HG02610 (cell line): ENCODE measurements around the gene GABBR1.

Experiments
- ATAC-seq: cut with Tn5 transposase; IDR thresholded peaks from one replicate; pipeline ENCODE4 v1.9.1; 2021; ENCODE audit warnings: mild to moderate bottlenecking, moderate library complexity; ENCODE audit not compliant: unreplicated experiment

Gene GABBR1

DNA sequence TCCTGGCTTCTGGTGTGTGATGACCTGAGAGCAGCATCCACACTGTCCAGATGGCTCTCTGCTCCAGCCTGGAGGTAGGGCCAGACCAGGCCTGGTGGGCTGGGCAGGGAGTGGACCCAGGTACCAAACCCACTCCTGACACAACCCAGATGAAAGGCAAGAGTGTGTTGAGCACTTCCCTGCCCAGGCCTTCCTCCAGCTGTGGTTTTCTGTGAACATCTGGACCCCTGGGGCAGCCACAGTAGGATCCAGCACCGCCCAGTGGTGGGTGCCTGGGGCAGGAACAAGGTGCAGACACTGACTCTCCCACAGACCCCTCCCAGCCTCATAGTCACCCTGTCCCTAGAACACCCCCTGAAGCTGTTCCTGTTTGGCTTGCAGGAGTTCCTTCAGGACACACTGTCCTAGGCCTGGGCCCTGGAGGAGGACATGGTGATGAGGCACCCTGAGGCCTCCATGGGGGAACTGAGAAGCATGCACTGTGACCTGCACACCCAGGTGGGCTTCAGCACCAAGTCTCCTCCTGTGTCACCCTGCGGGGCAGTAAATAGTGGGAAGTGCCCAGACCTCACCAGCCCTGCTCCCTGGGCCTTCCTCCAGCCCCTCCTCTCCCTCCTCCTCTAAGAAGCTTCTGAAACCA lies 102.2 kb downstream of the GABBR1 start:
- no peak for ATAC-seq

DNA sequence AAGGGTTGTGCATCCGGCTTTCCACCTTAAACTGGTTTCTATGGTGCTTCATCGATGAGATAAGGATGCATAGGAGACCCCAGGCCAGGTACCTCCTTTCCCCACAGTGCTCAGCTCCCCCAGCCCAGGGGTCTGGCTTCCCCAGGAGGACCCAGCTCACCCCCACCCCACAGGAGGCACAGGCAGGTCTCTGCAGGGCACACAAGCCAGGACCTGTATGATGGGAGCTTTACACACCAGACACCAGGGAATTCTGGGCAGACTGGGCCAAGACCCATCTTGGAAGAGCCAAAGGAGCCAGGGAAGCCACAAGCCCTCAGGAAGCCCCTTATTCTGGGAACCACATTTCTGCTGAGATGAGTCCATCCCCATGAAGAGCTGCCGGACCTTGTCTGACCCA lies 103.0 kb downstream of the GABBR1 start:
- ATAC-seq = no peak

DNA sequence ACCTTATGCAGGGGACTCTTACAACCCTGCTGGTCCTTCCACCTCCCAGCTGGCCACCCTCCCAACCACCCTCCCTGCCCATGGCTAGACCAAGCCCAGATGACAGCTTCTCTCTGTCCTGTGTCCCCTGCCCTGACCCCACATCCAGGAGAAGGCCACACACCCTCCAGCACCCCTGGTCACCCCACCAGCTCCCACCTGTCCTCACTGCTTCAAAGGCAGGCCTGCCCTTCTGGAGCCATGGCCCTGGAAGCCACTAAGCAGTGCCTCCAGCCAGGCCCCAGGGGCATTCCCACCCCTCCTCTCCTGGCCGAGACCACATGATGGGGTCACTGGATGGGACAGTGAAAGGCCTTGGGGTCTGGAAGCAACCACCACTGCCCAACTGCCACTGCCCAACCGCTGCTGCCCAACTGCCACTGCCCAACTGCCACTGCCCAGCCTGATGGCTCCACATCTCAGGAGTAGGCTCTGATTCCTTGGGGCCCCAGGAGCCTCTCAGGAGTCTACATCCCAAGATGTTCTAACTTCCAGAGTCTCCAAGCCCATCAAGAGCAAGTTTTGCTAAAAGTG lies 103.9 kb downstream of the GABBR1 start:
- ATAC-seq = no peak

DNA sequence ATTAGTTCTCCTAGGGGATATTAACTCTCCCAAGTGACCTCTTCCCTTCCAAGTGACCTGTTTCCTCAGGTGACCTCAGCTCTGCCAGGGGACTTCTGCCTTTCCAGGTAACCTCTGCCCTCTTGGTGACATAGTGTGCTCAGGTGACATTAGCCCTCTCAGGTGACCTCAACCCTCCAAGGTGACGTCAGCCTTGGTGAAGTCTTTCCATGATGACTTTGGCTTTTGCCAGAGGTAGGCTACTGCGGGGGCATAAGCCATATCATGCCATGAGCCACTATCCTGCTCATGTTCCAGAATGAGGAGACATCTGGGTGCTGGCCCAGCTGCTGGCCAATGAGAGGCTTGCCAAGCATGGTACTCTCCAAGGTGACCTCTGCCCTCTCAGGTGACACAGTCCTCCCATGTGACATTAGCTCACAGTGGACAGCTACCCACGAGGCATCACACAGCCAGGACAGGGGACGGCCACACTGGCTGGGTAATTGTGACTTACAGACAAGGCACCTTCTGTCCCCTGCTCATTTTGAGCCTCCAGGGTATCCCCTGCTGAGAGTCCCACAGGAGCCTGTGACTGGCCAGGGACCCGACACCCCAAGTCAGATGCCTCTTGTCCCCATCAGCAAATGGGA lies 104.6 kb downstream of the GABBR1 start:
- ATAC-seq = no peak

DNA sequence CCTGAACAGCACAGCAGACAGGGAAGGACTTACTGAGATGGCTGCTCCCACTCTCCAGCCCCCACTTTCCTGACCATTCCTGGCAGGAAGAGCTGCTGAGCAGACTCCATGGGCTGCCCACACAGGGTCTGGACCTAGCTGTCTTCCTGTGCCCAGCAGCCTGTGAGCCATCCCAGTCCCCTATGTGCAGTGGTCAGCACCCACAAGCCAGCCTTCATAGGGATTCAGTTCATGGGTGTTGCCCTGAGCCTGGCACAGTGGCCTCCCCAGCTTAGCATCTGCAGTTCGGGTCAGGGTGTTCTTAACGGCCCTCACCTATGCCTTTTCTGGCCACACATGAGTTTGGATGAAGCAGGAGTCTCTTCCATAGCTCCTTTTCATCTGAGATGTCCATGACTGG lies 105.4 kb downstream of the GABBR1 start:
- ATAC-seq = no peak

DNA sequence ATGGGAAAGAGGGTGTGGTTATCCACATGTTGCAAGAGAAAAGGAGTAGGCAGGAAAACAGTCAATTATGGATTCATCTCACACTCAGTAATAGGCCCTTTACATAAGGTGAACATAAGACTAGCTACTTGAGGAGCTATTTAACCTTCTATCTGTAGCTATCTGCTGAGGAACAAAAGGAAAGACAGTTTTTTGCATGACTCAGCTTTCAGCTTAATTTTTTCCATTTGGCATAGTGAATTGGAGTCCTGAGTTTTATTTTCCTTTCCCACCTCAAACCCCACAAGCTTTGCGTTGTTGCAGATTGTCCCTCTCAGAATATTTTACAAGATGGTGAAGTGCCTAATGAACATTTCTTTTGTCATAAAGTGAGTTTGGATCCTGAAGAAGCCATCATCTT lies 105.9 kb downstream of the GABBR1 start:
- no peak for ATAC-seq

DNA sequence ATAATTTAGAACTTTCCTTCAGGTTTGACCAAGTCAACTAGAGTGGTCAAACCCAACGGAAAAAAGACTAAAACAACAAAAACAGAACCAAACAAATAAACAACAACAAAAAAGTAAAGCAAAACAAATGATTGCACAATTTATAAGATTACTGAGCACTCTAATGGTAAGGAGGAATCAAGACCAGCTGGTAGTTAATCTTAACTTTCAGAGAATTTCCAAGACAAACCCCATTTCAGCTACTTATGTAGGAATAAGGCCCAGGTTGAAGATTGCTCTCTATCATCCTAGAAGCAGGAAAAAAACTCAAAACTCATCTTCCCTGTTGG lies 107.7 kb downstream of the GABBR1 start:
- ATAC-seq = no peak

DNA sequence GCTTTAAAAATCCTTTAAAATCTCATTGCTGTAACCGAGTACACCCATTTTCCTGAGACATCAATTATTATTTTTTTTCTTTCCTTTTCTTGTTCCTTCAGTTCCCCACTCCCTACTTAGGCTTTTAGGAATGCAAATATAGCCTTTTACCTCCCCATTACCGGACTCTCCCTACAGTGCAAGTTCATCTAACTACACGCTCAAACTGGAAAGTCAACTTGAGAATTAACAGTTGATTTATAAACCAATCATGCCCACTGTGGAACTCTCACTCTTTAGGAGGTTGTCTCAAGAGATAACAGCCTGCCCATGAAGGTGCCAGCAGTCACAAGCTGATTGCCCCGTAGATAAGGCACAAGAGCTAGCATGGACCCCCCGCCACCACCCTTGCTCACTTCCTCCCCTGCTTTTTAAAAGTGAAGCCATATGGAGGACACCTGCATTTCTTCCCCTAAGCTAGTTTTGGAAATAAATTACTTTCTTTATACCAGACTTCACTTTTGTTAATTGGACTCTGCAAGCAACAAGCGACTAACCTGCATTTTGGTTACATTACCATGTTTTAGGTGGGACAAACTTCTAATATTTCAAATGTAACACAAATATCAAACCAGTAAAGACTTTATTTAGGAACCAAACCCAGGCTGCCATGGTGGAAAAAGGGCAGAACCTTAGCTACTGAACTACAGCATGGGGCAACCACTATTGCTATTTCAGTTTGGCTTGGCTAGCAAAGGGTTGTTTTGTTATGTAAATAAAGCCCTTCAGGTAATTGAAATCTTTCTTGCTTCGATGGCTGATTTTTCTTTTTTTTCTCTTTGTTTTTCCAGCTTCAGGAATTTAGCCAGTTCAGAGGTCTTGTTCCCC lies 108.3 kb downstream of the GABBR1 start:
- no peak for ATAC-seq

DNA sequence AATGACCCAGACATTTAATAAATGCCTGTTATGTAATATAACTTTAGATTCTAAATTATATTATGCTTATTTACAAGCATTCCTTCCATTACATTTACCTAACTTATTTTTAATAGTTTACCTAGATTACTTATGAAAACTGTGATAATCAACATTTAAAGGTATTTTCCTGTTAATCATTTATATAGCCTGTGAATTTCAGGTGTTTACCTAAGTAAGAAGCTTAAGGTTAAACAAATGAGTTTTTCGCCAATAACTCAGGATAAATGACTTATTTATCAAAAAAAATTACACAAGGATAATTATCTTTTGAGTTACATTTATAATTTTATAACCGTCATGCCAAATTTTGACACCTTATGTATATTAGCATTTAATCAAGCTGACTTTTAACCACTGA lies 108.9 kb downstream of the GABBR1 start:
- no peak for ATAC-seq

DNA sequence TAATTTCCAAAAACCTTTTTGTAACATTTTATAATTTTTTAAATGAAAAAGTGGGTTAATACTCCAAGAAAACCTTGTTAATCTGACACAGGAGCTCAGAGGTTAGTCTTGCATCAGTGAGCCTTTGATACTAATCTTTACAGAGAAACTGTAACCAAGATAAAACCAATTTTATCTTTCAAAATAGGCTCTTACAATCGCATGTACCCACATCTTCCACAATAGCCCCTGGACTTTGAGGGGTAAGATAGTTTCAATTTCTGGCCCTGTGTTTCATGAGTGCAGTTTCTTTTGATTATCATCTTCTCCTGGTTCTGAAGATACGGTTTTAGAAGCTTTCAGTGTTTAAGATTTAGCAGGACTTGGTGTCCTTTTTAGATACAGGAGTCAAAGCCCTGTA lies 110.8 kb downstream of the GABBR1 start:
- ATAC-seq = no peak

DNA sequence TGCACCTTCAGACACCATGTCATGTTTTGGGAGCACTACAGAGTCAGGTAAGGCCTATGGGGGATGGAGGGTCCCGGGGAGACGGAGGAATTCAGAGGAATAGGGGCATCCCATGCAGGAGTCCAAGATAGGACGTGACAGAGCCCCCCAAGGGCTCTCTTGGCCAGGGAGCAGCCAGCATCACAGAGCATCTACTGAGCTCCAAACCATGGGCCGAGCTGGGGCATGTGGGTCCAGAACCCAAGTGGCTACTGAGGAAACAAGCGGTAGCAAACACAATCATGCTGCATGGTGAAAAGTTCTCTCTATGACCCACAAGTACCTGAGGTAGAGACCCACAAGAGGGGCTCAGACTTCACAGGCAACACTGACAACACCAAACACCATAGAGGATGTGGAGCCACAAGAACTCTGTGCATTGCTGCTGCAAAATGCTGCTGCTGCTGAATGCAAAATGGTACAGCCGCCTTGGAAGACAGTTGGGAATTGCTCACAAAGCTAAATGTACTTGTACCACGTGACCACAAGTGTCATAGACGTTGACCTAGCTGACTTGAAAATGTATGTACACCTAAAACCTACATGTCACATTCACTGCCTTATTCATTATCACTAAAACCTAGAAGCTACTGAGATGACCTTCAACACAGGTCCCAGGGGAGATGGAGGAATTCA lies 111.8 kb downstream of the GABBR1 start:
- no peak for ATAC-seq

DNA sequence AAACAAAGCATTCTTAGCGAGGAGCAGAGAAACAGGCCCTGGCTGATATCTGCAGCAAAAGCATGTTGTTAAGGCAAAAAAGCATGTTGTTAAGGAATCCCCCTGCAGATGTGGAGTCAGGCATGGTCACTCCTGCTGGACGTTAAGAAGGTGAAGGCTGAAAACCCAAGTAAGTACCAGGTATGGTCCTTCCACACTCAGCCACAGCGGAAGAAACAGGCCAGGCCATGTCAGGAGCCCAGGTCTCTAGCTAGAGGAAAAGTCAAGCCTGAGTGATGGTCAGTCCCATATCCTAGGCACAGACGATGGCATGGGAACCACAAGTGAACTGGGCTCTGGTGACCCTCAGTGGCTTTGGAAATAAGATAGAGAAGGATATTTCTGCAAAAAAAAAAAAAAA lies 112.8 kb downstream of the GABBR1 start:
- no peak for ATAC-seq

DNA sequence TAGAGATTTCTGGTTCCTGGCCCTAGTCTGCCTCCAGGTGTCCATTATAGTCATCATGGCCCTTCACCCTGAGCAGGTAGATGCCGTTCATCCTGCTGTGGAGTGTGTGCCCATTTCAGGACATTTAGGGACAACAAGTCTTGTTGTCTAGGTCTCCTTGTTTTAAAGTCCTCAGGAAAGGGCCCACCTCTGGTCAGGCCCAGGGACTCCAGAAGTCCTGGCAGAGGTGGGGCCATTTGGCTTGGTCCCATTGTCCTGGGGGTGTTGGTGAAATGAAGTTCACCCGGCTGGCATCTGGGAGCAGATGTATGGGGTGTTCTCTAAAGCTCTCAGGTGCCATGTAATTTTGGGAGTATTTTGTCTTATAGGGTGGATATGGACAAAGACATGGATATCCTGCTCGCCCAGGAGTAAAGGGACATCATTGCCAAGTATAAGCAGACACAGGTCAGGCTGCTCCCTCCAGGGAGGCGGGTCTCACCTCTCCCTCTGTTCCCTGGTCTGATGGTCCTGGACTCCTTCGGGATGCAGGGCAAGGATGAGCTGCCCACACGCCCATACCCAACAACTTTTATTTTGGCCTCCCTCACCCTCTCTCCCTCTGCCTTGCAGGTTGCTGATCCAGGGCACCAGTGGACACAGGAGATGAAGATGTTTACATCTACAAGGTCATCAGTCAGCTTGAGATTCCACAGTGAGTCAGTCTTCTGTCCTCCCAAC lies 113.5 kb downstream of the GABBR1 start:
- ATAC-seq = no peak

DNA sequence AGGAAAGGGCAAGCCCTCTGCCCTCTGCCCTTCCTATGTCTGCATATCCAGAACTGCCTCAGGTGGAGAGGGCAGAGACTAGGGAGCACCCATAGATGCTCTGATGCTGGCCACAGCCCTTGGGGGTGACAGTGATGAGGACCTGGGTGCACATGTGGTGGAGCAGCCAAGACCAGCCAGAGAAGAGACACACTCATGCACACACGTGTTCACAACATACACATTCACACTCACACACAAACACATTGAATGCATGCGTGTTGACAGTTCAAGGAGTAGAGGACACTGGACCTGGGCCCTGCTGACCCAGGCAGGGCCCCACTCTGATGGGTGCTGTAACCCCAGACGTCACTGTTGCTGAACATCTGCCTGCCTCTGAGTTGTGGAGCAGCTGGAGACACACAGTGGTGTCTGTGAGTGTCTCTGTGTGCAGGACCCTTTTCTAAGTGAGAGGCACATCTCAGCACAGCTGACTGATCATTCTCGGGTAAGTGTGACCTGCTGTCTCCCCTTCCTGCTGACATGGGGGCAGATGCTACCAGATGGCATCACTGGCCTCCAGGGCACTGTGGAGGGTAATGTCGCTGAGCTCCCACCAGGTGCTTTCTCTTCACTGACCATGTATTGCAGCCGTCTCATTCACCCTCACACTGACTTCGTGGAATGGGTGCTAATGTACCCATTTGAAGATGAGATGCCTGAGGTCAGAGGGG lies 115.1 kb downstream of the GABBR1 start:
- no peak for ATAC-seq

DNA sequence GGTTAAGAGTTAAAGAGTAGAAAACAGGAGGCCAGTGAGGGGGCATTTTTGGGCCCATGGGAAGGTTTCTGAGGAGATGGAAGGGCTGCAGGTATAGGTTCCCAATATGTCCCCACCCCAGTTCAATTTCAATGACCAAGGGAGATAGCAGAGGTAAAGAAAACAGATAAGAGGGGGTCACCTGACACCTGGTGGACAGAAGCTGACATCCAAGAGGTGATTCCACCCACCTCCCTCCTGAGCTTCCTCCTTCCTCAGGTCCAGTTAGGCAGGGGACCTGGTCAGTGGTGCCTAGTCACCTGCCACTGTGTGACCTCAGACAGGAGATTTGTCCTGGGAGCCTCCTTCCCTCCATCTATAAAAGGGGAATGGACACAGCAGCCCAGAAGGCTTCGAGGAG lies 115.7 kb downstream of the GABBR1 start:
- no peak for ATAC-seq

DNA sequence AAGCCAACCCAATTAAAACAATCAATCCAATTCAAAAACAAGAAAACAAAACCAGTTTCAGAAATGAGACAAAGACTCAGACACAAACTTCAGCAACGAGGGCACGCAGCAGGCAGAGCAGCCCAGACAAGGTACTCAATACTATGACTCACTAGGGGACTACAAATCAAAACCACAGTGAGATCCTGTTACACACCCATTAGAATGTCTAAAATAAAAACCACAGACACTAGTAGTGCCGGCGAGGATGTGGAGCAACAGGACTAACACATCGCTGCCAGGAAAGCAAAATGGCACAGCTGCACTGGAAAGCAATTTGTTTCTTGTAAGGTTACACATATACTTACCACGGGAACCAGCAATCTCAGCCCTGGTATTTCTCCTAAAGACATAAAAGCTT lies 116.9 kb downstream of the GABBR1 start:
- no peak for ATAC-seq

DNA sequence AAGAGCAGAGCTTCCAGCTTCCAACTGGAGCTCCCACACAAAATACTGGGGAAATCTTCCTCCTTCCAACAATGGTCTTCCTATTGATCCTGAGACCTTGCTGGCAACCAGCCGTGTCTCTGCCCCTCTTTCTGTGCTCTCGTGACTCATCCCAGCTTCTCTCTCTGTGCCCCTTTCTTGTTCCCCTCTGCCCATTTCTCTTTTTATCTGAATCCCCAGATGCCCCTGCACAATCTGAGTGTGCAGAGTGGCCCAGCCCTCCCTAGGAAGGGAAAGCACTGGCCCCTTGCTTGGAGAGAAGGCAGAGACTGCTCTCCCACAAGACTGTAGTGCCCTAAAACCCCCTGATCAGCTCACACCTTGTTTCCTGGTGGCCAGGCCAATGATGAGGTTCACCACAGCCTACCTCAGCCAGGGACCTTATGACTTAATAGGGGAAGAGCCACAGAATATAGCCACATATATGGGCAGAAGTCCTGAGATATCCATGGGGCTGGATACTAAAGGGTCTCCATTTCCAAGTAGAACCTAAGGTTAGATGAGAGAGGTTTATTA lies 122.2 kb downstream of the GABBR1 start:
- no peak for ATAC-seq

DNA sequence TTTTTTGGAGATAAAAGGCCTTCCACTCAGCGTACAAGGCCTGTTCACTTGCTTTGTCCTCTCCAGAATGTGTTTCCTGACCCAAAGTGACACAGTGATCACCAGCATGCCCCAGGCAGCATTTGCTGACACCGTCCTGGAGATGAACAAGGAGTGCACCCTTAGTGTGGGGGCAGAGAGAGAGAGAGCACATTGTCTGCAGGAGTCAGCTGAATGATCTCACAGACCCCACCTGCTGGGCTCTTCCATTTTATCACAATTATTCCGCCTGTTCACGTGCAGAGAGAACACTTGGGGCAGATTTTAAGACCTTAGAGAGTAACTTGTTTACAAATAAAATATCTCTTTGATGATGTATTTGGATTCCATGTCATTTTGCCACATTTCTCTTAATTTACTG lies 122.8 kb downstream of the GABBR1 start:
- no peak for ATAC-seq
